Loucy (cell line): ENCODE measurements around the gene TANGO2.

Experiments
- H2AFZ ChIP-seq: fragments of 200-600 bp; sonication (generic); 2 replicates; pipeline ENCODE4 v1.6.0; 2016; ENCODE audit warnings: antibody characterized with exemption, mild to moderate bottlenecking, low read length, moderate library complexity
- H3F3A ChIP-seq: fragments of 200-600 bp; 2 replicates; pipeline ENCODE4 v1.6.0; 2016; ENCODE audit warnings: antibody characterized with exemption, low read depth, mild to moderate bottlenecking
- H3K27me3 ChIP-seq: fragments of 200-600 bp; sonication (generic); 2 replicates; pipeline ENCODE4 v1.6.1; 2014; ENCODE audit warnings: low read length, mild to moderate bottlenecking; ENCODE audit not compliant: insufficient read depth, poor library complexity, severe bottlenecking
- H3K36me3 ChIP-seq: fragments of 200-600 bp; sonication (generic); 2 replicates; pipeline ENCODE4 v1.6.1; 2016; ENCODE audit warnings: low read length; ENCODE audit not compliant: insufficient read depth
- H3K4me1 ChIP-seq: fragments of 200-600 bp; sonication (generic); 2 replicates; pipeline ENCODE4 v1.5.1; 2014; ENCODE audit warnings: low read length, mild to moderate bottlenecking; ENCODE audit not compliant: insufficient read depth, poor library complexity, severe bottlenecking
- H3K4me2 ChIP-seq: fragments of 200-600 bp; sonication (generic); 2 replicates; pipeline ENCODE4 v1.6.0; 2014; ENCODE audit warnings: antibody characterized with exemption, low read length, low read depth, mild to moderate bottlenecking; ENCODE audit not compliant: poor library complexity, severe bottlenecking
- H3K4me3 ChIP-seq: fragments of 200-600 bp; sonication (generic); 2 replicates; pipeline ENCODE4 v1.5.1; 2014; ENCODE audit warnings: low read length, mild to moderate bottlenecking, mixed read lengths; ENCODE audit not compliant: poor library complexity, severe bottlenecking
- H3K79me2 ChIP-seq: fragments of 200-600 bp; sonication (generic); 2 replicates; pipeline ENCODE4 v1.6.1; 2014; ENCODE audit warnings: low read length; ENCODE audit not compliant: insufficient read depth
- H3K9ac ChIP-seq: fragments of 200-600 bp; sonication (generic); 2 replicates; pipeline ENCODE4 v1.6.0; 2014; ENCODE audit warnings: mild to moderate bottlenecking, low read depth, low read length, moderate library complexity; ENCODE audit not compliant: poor library complexity, severe bottlenecking
- H3K9me2 ChIP-seq: fragments of 200-600 bp; sonication (generic); replicated peaks from 2 replicates; pipeline ENCODE4 v1.6.1; 2016; ENCODE audit warnings: low read depth, low read length, mixed read lengths
- H3K9me3 ChIP-seq: fragments of 200-600 bp; sonication (generic); 2 replicates; pipeline ENCODE4 v1.6.1; 2014; ENCODE audit warnings: mild to moderate bottlenecking, antibody characterized with exemption, low read length, low read depth; ENCODE audit not compliant: insufficient read depth
- H4K20me1 ChIP-seq: fragments of 200-600 bp; sonication (generic); 2 replicates; pipeline ENCODE4 v1.6.0; 2014; ENCODE audit warnings: antibody characterized with exemption, low read length, mild to moderate bottlenecking; ENCODE audit not compliant: insufficient read depth, poor library complexity, severe bottlenecking
- CTCF ChIP-seq: fragments of 200-600 bp; sonication (generic); conservative IDR thresholded peaks from 2 replicates; pipeline ENCODE4 v1.5.1; 2014; ENCODE audit warnings: mild to moderate bottlenecking, antibody characterized with exemption, low read length
- EZH2phosphoT487 ChIP-seq: fragments of 200-600 bp; IDR thresholded peaks from 2 replicates; pipeline ENCODE4 v1.6.1; 2018; ENCODE audit warnings: antibody characterized with exemption, mild to moderate bottlenecking, moderate library complexity, borderline replicate concordance

The TANGO2 gene

GRCh38 chr22:20056696-20057386 is 35.9 kb downstream of the TANGO2 start:
- Histone ChIP-seq H3K4me1 (no peaks in the 10 kb centered on the region), H3K4me2 (no peak overlapping the region), H4K20me1 (no peaks in the 10 kb centered on the region), H3K9me2 (no peaks in the 10 kb centered on the region), H3K27me3 (no peaks in the 10 kb centered on the region), H3K4me3 (no peak overlapping the region), H3F3A (no peaks in the 10 kb centered on the region), H3K79me2 (no peaks in the 10 kb centered on the region), H2AFZ (no peak overlapping the region), H3K9ac (no peak overlapping the region), H3K36me3 (peaks cover 15% of the 10 kb centered on the region; the same call in 1 of the 2 replicates), H3K9me3 (no peaks in the 10 kb centered on the region)
- TF ChIP-seq EZH2phosphoT487 (no peak), CTCF (no peak)

GRCh38 chr22:20057596-20058268 is 36.8 kb downstream of the TANGO2 start:
- Histone ChIP-seq H3K4me3 (no peak overlapping the region), H4K20me1 (no peaks in the 10 kb centered on the region), H3K27me3 (no peaks in the 10 kb centered on the region), H3F3A (no peaks in the 10 kb centered on the region), H3K4me2 (no peak overlapping the region), H3K36me3 (peaks cover 9% of the 10 kb centered on the region; the same call in 1 of the 2 replicates), H3K9me3 (no peaks in the 10 kb centered on the region), H3K9ac (no peak overlapping the region), H3K79me2 (no peaks in the 10 kb centered on the region), H3K4me1 (no peaks in the 10 kb centered on the region), H3K9me2 (no peaks in the 10 kb centered on the region), H2AFZ (no peak overlapping the region)
- TF ChIP-seq CTCF (no peak), EZH2phosphoT487 (no peak)

GRCh38 chr22:20058989-20059770 is 38.3 kb downstream of the TANGO2 start:
- no peak overlapping the region for H3K9ac ChIP-seq
- H3K9me3 ChIP-seq: no peaks in the 10 kb centered on the region
- no peaks in the 10 kb centered on the region for H3K27me3 ChIP-seq
- TF ChIP-seq CTCF (no peak), EZH2phosphoT487 (no peak)
- H3K4me2 ChIP-seq: no peak overlapping the region
- no peaks in the 10 kb centered on the region for H3K9me2 ChIP-seq
- H3K4me1 ChIP-seq: no peaks in the 10 kb centered on the region
- no peak overlapping the region for H3K4me3 ChIP-seq
- H3F3A ChIP-seq: no peaks in the 10 kb centered on the region
- H3K79me2 ChIP-seq: no peaks in the 10 kb centered on the region
- no peak overlapping the region for H2AFZ ChIP-seq
- H4K20me1 ChIP-seq: no peaks in the 10 kb centered on the region
- H3K36me3 ChIP-seq: peaks cover under 1% of the 10 kb centered on the region; the same call in 1 of the 2 replicates
